ACC112 (cell line): ENCODE measurements around the gene NDUFAF8.

Source experiments
- H2AFZ ChIP-seq: fragments of 200-600 bp; sonication (generic); one replicate; pipeline ENCODE4 v1.6.0; 2017; ENCODE audit warnings: antibody characterized with exemption, low read length; ENCODE audit not compliant: unreplicated experiment
- H3K27ac ChIP-seq: fragments of 200-600 bp; sonication (generic); 2 replicates; pipeline ENCODE4 v1.5.1; 2014; ENCODE audit warnings: low read depth, mild to moderate bottlenecking, antibody characterized with exemption, low read length, moderate library complexity
- H3K27me3 ChIP-seq: fragments of 200-600 bp; sonication (generic); 2 replicates; pipeline ENCODE4 v1.6.1; 2014; ENCODE audit warnings: mild to moderate bottlenecking, antibody characterized with exemption, low read length, moderate library complexity, mixed read lengths; ENCODE audit not compliant: insufficient read depth
- H3K36me3 ChIP-seq: fragments of 200-600 bp; sonication (generic); 2 replicates; pipeline ENCODE4 v1.6.1; 2016; ENCODE audit warnings: mild to moderate bottlenecking, antibody characterized with exemption, low read length, moderate library complexity, mixed read lengths; ENCODE audit not compliant: insufficient read depth
- H3K4me1 ChIP-seq: fragments of 200-600 bp; sonication (generic); one replicate; pipeline ENCODE4 v1.6.1; 2016; ENCODE audit warnings: low read length, mixed read lengths; ENCODE audit not compliant: insufficient read depth, unreplicated experiment, control insufficient read depth
- H3K4me3 ChIP-seq: fragments of 200-600 bp; sonication (generic); 2 replicates; pipeline ENCODE4 v1.5.1; 2014; ENCODE audit warnings: mild to moderate bottlenecking, low read depth, low read length
- H3K79me2 ChIP-seq: fragments of 200-600 bp; sonication (generic); one replicate; pipeline ENCODE4 v1.6.0; 2016; ENCODE audit warnings: low read length; ENCODE audit not compliant: control insufficient read depth, unreplicated experiment, insufficient read depth

NDUFAF8 gene

DNA sequence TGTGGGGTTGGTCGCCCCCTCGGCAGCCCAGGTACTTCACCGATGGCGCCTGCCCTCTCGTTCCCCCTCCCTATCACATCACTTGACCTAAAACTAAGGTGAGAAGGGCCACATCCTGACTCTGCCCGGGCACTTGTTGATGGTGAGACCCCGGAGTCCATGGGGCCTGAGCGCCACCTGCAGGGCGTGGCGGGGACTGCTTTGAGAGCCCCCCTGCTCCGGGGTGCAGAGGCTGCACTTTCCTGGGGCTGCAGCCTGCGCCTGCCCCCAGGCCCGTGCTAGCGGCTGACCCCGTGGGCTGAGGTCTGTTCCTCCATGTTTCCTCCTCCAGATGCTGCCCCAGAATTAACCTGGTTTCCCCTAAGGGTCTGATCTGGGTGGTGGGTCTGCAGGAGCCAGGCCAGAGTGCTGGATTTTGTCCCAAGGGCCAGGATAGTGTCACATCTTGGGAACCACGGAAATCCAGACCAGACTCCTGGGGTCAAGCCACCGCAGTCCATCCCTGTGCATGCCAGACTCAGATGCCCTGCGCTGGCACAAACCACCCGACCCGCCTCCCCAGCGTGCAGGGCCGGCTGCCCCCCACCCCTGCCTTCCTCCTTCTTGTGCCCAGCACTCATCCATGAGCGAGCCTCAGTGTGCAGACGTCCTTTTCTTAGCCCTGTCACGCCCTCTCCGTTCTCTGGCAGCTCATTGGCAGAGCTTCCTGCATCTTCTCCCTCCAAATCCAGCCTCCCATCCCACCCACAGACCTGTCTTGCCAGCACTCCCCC, 2.7 kb downstream of the NDUFAF8 start:
- H2AFZ ChIP-seq: no peak overlapping the region
- H3K27ac ChIP-seq: no peak overlapping the region
- H3K4me1 ChIP-seq: peaks cover 17% of the 10 kb centered on the region
- peaks cover 43% of the 10 kb centered on the region for H3K79me2 ChIP-seq
- no peak overlapping the region for H3K4me3 ChIP-seq
- H3K27me3 ChIP-seq: no peaks in the 10 kb centered on the region
- peaks cover 3% of the 10 kb centered on the region; the same call in 1 of the 2 replicates for H3K36me3 ChIP-seq

DNA sequence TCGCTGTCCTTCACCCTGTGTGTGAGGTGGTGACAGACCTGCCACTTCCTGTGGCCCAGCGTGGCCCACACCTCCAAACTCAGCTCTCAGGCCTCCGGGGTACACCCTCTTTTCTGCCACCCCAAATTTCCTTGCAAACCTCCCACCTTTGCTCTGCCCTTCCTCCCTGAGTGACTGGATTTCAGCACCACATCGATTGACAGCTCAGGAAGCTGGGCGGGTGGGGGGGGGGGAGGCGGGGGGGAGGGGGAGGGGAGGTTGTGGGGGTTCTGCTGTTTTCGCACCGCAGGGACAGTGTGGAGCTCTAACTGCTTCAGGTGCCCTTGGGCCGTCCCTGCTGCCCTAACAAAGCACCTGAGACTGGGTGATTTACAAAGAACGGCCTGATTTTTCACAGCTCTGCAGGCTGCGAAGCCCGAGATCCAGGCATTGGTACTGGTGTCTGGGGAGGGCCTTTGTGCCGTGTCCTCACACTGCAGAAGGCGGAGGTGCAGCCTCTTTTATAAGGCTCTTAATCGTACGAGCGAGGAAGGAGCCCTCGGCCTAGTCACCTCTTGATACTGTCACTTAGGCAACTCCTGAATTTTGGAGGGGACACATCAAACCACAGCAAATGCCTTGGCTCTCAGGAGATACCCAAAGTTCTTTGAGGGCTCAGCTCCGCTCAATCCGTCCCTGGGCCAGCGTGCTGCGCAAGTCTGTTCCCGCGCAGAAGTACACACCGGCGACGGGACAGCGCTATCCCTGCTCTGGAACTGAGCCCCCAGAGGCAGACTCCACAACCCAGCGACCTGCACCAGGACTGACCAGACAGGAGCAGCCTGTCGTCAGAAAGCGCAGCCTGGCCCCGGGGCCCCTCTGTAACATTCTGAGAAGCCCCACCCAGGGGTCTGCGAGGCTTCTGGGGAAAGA, 3.6 kb downstream of the NDUFAF8 start:
- no peak overlapping the region for H3K27ac ChIP-seq
- H3K79me2 ChIP-seq: peaks cover 35% of the 10 kb centered on the region
- H2AFZ ChIP-seq: no peak overlapping the region
- H3K27me3 ChIP-seq: no peaks in the 10 kb centered on the region
- no peak overlapping the region for H3K4me3 ChIP-seq
- H3K36me3 ChIP-seq: peaks cover 3% of the 10 kb centered on the region; the same call in 1 of the 2 replicates
- H3K4me1 ChIP-seq: peaks cover 13% of the 10 kb centered on the region

DNA sequence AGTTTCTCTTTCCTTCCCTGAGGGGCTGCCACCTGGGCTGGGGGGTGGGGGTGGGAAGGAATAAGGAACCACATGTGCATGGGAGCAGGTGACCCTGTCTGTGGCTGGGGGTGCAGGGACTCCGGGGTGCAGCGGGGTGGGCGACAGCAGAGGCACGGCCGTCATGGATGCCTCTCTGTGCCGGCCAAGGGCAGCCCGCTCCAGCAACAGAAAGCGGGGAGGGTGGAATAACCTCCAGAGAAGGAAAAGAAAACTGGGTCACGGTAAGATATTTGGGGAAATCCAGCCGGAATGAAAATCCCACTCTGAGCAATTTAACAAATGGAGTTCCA, 4.2 kb downstream of the NDUFAF8 start:
- H3K79me2 ChIP-seq: peaks cover 29% of the 10 kb centered on the region
- no peaks in the 10 kb centered on the region for H3K27me3 ChIP-seq
- H3K27ac ChIP-seq: no peak overlapping the region
- peaks cover 9% of the 10 kb centered on the region for H3K4me1 ChIP-seq
- H3K4me3 ChIP-seq: no peak overlapping the region
- no peak overlapping the region for H2AFZ ChIP-seq
- peaks cover 3% of the 10 kb centered on the region; the same call in 1 of the 2 replicates for H3K36me3 ChIP-seq

DNA sequence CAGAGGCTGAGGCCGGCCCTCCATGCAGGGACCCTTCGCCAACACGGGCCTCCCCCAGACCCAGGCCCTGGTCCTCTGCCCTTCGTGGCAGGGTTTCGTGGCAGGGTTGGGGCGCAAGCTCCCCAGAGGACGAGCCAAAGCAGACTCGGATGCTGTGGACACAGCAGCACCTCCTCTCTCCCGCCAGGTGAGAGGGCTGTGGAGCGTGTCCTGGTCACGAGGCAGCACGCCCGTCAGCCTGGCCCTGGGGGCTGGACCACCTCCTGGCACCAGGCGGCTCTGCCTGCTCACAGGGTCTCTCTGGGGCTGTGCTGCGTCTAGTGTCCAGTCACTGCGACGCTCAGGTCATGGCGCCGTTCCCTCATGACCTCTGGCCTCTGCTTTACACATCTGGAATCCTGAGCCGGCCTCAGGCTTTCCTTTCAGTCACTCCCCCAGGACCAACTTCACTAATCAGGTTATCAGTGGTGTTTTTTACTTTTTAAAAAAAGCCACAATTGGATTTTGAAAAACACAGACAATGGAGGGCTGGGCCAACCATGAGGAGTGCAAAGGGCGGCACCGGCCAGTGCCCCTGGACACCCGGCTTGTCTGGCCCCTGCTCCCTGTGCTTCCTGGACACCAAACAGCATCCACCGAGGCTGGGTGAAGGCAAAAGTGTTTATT, 5.4 kb downstream of the NDUFAF8 start:
- H3K36me3 ChIP-seq: peaks cover 3% of the 10 kb centered on the region; the same call in 1 of the 2 replicates
- no peak overlapping the region for H3K4me3 ChIP-seq
- H3K79me2 ChIP-seq: peaks cover 24% of the 10 kb centered on the region
- H2AFZ ChIP-seq: no peak overlapping the region
- no peak overlapping the region for H3K27ac ChIP-seq
- H3K27me3 ChIP-seq: no peaks in the 10 kb centered on the region
- peaks cover 9% of the 10 kb centered on the region for H3K4me1 ChIP-seq

DNA sequence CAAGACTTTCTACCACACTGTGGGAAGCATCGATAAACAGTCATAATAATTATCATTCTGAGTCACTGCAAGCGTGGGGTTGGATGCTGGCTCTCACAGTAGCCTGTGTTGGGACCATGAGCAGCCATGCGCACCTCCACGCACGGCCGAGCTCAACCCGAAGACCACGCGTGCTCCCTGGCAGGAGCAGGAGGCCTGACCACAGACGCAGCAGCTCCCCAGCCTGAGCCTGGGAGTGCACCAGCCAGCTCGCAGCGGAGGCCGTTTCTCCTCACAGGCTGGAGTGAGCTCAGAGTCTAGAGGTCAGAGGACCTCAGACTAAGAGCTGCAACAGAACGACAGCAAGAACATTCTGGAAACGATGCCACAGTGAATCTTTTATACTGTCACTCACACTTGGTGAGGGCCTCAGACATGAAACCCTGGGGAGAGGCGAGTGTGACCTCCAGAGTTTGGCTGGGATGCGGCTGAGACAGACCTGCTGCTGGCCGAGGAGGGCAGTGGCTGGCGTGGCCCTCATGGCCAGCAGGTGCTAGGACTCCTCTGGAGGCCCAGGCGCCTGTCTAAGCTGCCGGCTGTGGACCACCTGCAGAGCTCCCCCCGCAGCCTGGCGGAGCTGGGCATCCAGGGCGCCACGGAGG, 6.0 kb downstream of the NDUFAF8 start:
- Histone ChIP-seq H3K4me3 (no peak overlapping the region), H3K27ac (no peak overlapping the region)

DNA sequence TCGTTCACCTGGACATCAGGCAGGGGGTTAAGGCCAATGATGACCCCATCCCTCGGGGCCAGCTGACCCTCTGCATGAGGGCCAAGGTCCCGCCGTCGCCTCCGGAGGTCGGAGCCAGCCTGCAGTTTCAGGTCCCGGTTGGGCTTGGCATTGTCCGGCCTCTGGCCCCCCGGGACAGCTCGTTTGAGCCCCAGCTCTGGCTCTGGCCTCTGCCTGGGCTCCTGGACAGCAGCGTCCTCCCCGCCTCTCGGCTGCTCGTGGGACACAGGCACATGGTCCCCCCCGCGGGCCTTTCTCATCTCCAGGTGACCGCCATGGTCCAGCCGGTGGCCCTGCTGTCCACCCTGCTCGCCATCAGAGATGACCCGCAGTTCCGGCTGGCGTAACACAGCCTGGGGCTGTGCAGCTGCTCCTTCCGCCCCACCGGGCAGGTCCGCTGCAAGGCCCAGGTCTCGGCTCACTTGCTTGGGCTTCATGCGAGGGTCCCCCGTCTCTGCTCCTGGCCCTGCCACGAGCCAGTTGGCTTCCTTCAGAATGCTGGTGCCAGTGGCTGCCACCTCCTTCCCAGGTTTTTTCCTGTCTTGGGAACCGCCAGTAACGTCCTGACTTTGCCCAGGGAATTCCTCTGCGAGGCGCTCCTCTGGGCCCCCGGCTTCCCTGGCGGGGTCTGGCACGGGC, 6.7 kb downstream of the NDUFAF8 start:
- Histone ChIP-seq H2AFZ (no peak overlapping the region), H3K4me3 (no peak overlapping the region), H3K36me3 (peaks cover 8% of the 10 kb centered on the region; the same call in 1 of the 2 replicates), H3K4me1 (peaks cover 9% of the 10 kb centered on the region), H3K27ac (no peak overlapping the region), H3K27me3 (no peaks in the 10 kb centered on the region), H3K79me2 (peaks cover 11% of the 10 kb centered on the region)

More for the DNA sequence above, 6.0 kb downstream of the NDUFAF8 start:
- Histone ChIP-seq H3K36me3 (peaks cover 6% of the 10 kb centered on the region; the same call in 1 of the 2 replicates), H2AFZ (no peak overlapping the region), H3K4me1 (peaks cover 9% of the 10 kb centered on the region), H3K79me2 (peaks cover 18% of the 10 kb centered on the region), H3K27me3 (no peaks in the 10 kb centered on the region)

DNA sequence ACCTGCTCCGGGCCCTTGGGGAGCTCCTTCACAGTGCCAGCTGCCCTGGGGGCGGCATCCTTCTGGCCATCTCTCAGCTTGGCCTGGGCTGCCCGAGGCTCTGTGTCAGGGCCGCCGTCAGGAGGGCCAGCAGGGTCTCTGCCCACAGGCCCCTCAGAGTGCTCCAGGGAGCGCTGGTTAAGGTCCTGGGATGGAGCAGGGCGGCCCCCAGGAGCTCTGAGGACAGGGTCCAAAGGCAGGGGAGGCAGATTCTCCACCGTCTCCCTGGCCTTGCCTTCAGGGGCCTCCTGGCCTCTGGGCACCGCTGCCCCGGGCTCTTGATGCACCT, 7.2 kb downstream of the NDUFAF8 start:
- peaks cover 8% of the 10 kb centered on the region; the same call in 1 of the 2 replicates for H3K36me3 ChIP-seq
- H3K27ac ChIP-seq: no peak overlapping the region

DNA sequence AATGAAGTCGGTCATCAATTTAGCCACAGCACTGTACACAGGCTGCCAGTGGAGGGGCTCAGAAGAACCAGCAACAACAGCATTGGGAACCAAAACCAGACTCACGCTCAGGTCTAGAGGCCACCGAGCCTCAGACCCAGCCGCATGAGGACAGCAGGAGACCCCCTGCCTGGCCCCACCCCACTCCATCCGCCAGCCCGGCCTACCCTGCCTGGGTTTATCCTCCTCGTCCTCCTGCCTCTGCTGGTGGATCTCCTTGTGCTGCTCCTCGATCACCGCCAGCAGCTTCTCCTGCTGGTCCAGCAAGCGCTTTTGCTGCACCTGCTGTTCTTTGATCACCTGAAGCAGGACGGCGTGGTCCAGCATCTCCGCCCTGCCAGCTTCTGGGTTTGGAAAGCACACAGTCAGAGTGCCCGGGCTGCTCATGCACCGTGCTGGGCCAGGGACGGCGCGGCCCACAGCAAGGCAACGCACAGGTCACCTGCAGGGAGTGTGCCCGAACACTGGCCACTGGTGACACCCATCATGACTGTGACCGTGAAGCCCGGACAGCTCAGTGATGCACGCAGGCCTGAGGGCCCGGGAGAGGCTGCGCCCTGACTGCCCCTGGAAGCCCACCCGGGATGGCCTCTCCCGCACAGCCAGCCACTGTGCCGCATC, 7.7 kb downstream of the NDUFAF8 start:
- H3K4me1 ChIP-seq: peaks cover 9% of the 10 kb centered on the region
- no peak overlapping the region for H2AFZ ChIP-seq
- no peaks in the 10 kb centered on the region for H3K27me3 ChIP-seq
- H3K36me3 ChIP-seq: peaks cover 6% of the 10 kb centered on the region; the same call in 1 of the 2 replicates
- H3K79me2 ChIP-seq: peaks cover 2% of the 10 kb centered on the region
- no peak overlapping the region for H3K27ac ChIP-seq
- no peak overlapping the region for H3K4me3 ChIP-seq

More for the DNA sequence above, 7.2 kb downstream of the NDUFAF8 start:
- Histone ChIP-seq H3K27me3 (no peaks in the 10 kb centered on the region), H3K4me3 (no peak overlapping the region), H3K79me2 (peaks cover 7% of the 10 kb centered on the region), H2AFZ (no peak overlapping the region), H3K4me1 (peaks cover 9% of the 10 kb centered on the region)

DNA sequence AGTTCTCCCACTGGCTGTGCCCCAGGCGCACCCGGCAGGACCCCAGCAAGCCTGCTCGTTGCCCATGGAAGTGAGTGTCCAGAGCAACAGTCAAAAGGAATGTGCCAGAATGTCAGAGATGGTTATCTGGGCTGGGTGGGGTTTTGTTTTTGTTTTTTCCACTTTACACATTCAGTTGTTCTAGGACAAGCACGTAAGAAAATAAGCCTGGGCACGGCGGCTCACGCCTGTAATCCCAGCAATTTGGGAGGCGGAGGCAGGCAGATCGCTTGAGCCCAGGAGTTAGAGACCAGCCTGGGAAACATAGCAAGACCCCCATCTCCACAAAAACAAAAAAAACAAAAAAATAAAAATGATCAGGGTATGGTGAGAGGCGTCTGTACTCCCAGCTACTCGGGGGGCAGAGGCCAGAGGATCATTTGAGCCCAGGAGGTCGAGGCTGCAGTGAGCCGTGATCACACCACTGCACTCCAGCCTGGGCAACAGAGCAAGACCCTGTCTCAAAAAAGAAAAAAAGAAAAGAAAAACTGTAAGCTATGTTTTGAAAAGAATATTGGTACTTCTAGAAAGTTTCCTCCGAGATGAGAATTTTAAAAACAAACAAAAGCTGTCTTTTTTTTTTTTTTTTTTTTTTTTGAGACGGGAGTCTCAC, 8.3 kb downstream of the NDUFAF8 start:
- no peak overlapping the region for H2AFZ ChIP-seq
- H3K36me3 ChIP-seq: peaks cover 6% of the 10 kb centered on the region; the same call in 1 of the 2 replicates
- no peaks in the 10 kb centered on the region for H3K27me3 ChIP-seq
- H3K27ac ChIP-seq: no peak overlapping the region
- no peaks in the 10 kb centered on the region for H3K79me2 ChIP-seq
- peaks cover 9% of the 10 kb centered on the region for H3K4me1 ChIP-seq
- no peak overlapping the region for H3K4me3 ChIP-seq
